ENCODE measurements around the gene DHRS3.

GRCh38 chr1:12629985-12630760 lies 12.2 kb upstream of the DHRS3 start:
- no peak for TF ChIP-seq CTCF (IDR thresholded peaks at IDR 0.05)
- TF ChIP-seq POLR2A (IDR thresholded peaks at IDR 0.05): no peak
- TF ChIP-seq POLR2AphosphoS5 (IDR thresholded peaks at IDR 0.05): no peak
